Measurements from ENCODE around the gene CDK9. TPM values are rescaled to one million over a fixed set of nuclear protein-coding genes. Genes with fewer than 3 reads are reported as not detected.

CDK9 gene
- total and polyA plus RNA-seq, 10 donors, result 49.2 to 149 (median 97.4) TPM

DNA sequence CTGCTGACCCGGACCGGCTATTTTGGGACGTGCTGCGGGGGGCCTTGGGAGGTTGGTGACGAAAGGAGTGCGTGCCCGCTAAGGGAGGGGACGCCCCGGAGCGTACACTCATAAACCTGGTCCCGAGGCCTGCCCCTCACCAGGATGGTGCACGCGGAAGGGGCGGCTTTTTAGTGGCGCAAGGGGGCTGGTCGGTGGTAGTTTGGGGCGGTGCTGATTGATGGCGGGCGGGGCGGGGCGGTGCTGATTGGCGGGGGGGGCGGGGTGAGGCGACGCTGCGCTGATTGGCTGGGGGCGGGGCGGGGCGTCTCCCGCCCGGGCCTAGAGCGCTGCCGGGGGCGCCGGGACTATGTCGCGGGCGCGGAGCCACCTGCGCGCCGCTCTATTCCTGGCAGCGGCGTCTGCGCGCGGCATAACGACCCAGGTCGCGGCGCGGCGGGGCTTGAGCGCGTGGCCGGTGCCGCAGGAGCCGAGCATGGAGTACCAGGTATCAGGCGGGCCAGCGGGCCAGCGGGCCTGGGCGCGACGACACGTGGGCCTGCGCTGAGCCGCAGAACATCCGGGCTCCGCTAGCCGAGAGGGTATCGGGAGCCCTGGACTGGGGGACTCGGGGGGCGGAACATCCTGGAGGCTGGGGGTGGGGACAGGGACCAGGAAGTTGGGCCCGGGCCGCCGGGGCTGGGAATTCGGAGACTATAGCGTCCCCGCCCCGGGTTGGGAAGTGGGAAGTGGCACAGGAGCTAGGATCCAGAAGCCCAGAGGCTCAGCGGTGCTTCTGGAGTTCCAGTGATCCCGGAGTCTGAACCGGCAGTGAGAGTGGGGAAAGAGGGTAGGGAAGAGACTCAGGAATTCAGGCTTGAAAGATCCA lies 17.0 kb downstream of the CDK9 start, which contains the start of gene FPGS:
Gene FPGS, plus strand, starts transcription at position 307 of the 868 bp plus-strand sequence. Its CDS starts 43 bp downstream, at position 350.
- WGBS, 5 donors, result 0 to 1% (median 0%) methylated on average over 13 to 83 of the region's 83 CpGs
- Histone ChIP-seq H3K27ac (peak within 1 kb of the TSS; percentile 84 to 97 (median 92)), H3K36me3 (peaks cover 0 to 36% (median 17%) of the 10 kb centered on the region in 6 donors), H3K27me3 (replicated peaks in 1 of 7) (no peaks in the 10 kb centered on the region), H3K4me1 (peaks cover 13 to 74% (median 52%) of the 10 kb centered on the region in 6 donors), H3K9me3 (no peaks in the 10 kb centered on the region), H3K4me3 (peak within 1 kb of the TSS; percentile 68 to 92 (median 78))
- intact Hi-C loops (cut with DNase I; ENCODE audit: low total_unique reads), result no loop called here
- peak; percentile 28 to 57 (median 31) for TF ChIP-seq POLR2A (IDR thresholded peaks at IDR 0.05)
- TF ChIP-seq POLR2AphosphoS5 (IDR thresholded peaks at IDR 0.05), result peak; percentile 85 to 88 (median 88)
- TF ChIP-seq, protein P1, sequence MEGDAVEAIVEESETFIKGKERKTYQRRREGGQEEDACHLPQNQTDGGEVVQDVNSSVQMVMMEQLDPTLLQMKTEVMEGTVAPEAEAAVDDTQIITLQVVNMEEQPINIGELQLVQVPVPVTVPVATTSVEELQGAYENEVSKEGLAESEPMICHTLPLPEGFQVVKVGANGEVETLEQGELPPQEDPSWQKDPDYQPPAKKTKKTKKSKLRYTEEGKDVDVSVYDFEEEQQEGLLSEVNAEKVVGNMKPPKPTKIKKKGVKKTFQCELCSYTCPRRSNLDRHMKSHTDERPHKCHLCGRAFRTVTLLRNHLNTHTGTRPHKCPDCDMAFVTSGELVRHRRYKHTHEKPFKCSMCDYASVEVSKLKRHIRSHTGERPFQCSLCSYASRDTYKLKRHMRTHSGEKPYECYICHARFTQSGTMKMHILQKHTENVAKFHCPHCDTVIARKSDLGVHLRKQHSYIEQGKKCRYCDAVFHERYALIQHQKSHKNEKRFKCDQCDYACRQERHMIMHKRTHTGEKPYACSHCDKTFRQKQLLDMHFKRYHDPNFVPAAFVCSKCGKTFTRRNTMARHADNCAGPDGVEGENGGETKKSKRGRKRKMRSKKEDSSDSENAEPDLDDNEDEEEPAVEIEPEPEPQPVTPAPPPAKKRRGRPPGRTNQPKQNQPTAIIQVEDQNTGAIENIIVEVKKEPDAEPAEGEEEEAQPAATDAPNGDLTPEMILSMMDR (IDR thresholded peaks at IDR 0.05 in 8 of 11, conservative IDR thresholded peaks at IDR 0.05 in 3 of 11), result peak in 1 of 11 experiments; percentile 28
- peak; percentile 95 for DNase-seq

DNA sequence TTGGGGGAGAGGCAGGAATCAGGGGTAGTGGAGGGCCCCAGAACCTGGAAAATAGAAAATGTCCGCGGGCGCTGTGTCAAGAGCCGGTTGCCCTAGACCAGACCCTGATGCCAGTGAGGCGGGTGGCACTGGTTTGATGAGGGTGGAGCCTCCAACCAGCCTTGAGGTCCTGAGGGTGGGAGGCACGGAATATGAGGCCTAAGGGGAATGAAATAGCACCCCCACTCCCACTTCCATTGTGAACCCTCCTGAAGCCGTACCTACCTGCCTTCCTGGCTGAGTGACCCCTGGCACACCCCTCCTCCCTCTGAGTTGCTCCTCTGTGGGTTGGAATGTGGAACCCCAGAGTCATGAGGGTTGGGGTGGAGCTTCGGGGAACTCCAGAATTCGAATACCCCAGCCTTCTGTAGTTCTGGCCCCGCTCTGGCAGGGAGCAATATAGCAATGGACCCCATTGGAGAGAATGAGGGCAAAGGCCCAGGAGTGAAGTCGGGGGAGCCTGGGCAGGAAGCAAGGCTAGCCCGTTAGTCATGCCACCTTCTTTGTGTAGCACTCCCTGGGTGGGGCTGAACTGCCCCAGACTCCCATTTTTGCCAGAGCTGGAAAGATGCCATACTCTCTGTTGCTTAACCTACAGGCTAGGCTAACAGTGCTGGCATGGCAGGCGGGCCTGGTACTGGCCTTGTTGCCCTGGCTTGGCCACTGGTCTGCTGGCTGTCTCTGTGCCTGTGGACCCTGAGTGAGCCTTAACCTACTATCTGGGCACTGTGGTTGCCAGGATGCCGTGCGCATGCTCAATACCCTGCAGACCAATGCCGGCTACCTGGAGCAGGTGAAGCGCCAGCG lies 17.9 kb downstream of the CDK9 start:
- TF ChIP-seq POLR2AphosphoS5 (IDR thresholded peaks at IDR 0.05) (no peak), POLR2A (IDR thresholded peaks at IDR 0.05) (no peak)
- TF ChIP-seq, protein P1 (IDR thresholded peaks at IDR 0.05 in 8 of 11, conservative IDR thresholded peaks at IDR 0.05 in 3 of 11), result no peak
- H3K36me3 ChIP-seq, result peaks cover 0 to 46% (median 26%) of the 10 kb centered on the region in 6 donors
- peak overlapping the region; percentile 84 to 97 (median 92) for H3K27ac ChIP-seq
- peak overlapping the region; percentile 68 to 92 (median 78) for H3K4me3 ChIP-seq
- H3K27me3 ChIP-seq (replicated peaks in 1 of 7), result no peaks in the 10 kb centered on the region
- peaks cover 13 to 73% (median 49%) of the 10 kb centered on the region in 6 donors for H3K4me1 ChIP-seq
- no peak for DNase-seq
- H3K9me3 ChIP-seq, result no peaks in the 10 kb centered on the region
- intact Hi-C loops (cut with DNase I; ENCODE audit: low total_unique reads), result no loop called here
- WGBS, 5 donors, result 38 to 42% (median 39%) methylated on average over 16 to 18 of the region's 18 CpGs

DNA sequence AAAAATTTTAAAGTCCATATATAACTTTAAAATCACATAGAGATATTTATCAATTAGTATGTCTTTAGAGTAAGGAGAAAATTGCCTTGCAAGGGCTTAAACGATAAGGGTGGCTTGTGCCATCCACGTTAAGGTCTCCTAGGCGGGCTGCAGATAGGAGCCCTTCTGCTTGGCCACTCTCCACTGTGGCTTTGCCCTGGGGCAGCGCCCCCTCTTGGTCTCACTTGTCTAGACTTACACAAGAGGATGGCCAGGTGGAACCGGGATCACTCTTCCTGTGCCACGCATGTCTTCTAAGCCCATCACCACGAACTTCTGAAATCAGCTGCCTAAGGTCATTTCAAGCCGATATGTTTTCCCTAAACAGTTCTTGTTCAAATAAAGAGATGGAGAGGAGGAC lies 19.8 kb downstream of the CDK9 start:
- H3K36me3 ChIP-seq, result peaks cover 0 to 65% (median 34%) of the 10 kb centered on the region in 6 donors

More for the DNA sequence above, 19.8 kb downstream of the CDK9 start:
- Histone ChIP-seq H3K9me3 (no peaks in the 10 kb centered on the region), H3K4me1 (peaks cover 13 to 91% (median 52%) of the 10 kb centered on the region in 6 donors), H3K27ac (no peak overlapping the region), H3K4me3 (no peak overlapping the region), H3K27me3 (replicated peaks in 1 of 7) (no peaks in the 10 kb centered on the region)
- intact Hi-C loops (cut with DNase I; ENCODE audit: low total_unique reads), result no loop called here
- DNase-seq, result no peak
- TF ChIP-seq POLR2AphosphoS5 (IDR thresholded peaks at IDR 0.05), result no peak
- TF ChIP-seq, protein P1 (IDR thresholded peaks at IDR 0.05 in 8 of 11, conservative IDR thresholded peaks at IDR 0.05 in 3 of 11), result peak in 6 of 11 experiments; percentile 16 to 41 (median 26)
- 74 to 89% (median 81%) methylated on average over 8 of the region's 8 CpGs for WGBS, 5 donors

All from spleen (tissue), 11 donors.